Measurements from ENCODE around the gene TFPI.

Gene TFPI

GRCh38 chr2:187493180-187493579, 61.1 kb downstream of the TFPI start:
- no peak for DNase-seq (ENCODE audit: low read depth in 2 of 2)
- H3K4me3 ChIP-seq (replicated peaks in 1 of 2; ENCODE audit: low read depth in 2 of 2, low read length in 2 of 2): no peak overlapping the region
- TF ChIP-seq CTCF (IDR thresholded peaks at IDR 0.05; ENCODE audit: low read depth, low read length): no peak

DNA sequence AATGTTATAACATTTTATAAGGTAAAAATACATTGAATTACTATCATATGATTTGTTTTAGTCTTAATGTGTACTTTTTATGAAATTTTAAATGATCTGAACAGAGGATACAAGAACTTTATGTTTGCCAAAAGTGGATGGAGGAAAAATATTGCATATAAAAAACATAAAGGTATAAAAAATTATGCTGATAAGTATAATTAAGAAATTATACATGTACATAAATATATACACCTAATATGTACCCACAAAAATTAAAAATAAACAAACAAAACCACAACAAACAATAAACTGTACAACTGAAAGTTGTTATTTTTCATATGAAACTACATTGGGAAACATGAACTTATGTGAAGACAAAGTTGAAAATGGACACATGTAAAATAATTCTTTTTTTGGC, 68.0 kb downstream of the TFPI start:
- no peak for DNase-seq (ENCODE audit: low read depth in 2 of 2)
- no peak for TF ChIP-seq CTCF (IDR thresholded peaks at IDR 0.05; ENCODE audit: low read depth, low read length)
- H3K4me3 ChIP-seq (replicated peaks in 1 of 2; ENCODE audit: low read depth in 2 of 2, low read length in 2 of 2): no peak overlapping the region

DNA sequence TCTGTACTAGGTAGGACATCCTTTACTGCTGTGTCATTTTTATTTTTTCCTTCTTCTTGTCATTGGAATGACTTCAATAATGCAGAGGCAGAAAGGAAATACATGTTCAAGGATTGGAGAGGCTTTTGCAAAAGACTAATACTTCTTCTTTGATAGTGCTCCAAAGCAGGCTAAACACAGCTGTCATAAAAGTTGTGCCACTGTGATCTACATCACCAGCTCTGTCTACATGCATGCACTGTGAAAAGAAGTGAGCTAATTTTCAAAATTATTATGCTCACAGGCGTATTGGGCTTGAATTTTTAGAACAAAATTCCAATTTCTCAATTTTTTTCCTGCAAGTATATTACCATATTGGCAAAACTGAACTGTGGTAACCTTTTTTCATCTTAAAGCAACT, 68.7 kb downstream of the TFPI start:
- no peak overlapping the region for H3K4me3 ChIP-seq (replicated peaks in 1 of 2; ENCODE audit: low read depth in 2 of 2, low read length in 2 of 2)
- DNase-seq (ENCODE audit: low read depth in 2 of 2): no peak
- TF ChIP-seq CTCF (IDR thresholded peaks at IDR 0.05; ENCODE audit: low read depth, low read length): no peak

- DNase-seq (ENCODE audit: low read depth in 2 of 2): no peak
- TF ChIP-seq CTCF (IDR thresholded peaks at IDR 0.05; ENCODE audit: low read depth, low read length): no peak
- H3K4me3 ChIP-seq (replicated peaks in 1 of 2; ENCODE audit: low read depth in 2 of 2, low read length in 2 of 2): no peak overlapping the region
Measured at GRCh38 chr2:187483537-187483936, 70.7 kb downstream of the TFPI start.

DNA sequence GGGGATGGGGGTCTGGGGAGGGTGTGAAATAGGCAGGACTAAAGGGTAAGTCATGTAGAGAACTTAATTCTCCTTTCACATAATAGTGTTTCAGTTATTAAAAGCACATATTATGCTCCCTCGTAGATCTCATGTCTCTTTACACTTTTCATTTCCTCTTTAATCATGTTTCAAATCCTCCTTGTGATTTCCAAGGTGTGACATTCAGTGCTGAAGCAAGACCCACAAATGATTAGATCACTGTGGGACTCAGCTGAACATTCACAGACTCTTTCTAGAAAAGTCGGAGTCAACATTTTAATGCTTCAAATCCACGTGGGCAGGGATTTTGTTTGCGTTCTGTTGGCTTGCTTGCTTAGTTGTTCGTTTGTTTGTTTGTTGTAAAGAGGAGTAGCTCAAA, 71.4 kb downstream of the TFPI start:
- DNase-seq (ENCODE audit: low read depth in 2 of 2): no peak
- no peak overlapping the region for H3K4me3 ChIP-seq (replicated peaks in 1 of 2; ENCODE audit: low read depth in 2 of 2, low read length in 2 of 2)
- no peak for TF ChIP-seq CTCF (IDR thresholded peaks at IDR 0.05; ENCODE audit: low read depth, low read length)

GRCh38 chr2:187481543-187481942, 72.7 kb downstream of the TFPI start:
- no peak overlapping the region for H3K4me3 ChIP-seq (replicated peaks in 1 of 2; ENCODE audit: low read depth in 2 of 2, low read length in 2 of 2)
- no peak for TF ChIP-seq CTCF (IDR thresholded peaks at IDR 0.05; ENCODE audit: low read depth, low read length)
- no peak for DNase-seq (ENCODE audit: low read depth in 2 of 2)

GRCh38 chr2:187478719-187479118, 75.5 kb downstream of the TFPI start:
- no peak overlapping the region for H3K4me3 ChIP-seq (replicated peaks in 1 of 2; ENCODE audit: low read depth in 2 of 2, low read length in 2 of 2)
- TF ChIP-seq CTCF (IDR thresholded peaks at IDR 0.05; ENCODE audit: low read depth, low read length): no peak
- DNase-seq (ENCODE audit: low read depth in 2 of 2): no peak
